ENCODE results near the gene HOXC11.

DNA sequence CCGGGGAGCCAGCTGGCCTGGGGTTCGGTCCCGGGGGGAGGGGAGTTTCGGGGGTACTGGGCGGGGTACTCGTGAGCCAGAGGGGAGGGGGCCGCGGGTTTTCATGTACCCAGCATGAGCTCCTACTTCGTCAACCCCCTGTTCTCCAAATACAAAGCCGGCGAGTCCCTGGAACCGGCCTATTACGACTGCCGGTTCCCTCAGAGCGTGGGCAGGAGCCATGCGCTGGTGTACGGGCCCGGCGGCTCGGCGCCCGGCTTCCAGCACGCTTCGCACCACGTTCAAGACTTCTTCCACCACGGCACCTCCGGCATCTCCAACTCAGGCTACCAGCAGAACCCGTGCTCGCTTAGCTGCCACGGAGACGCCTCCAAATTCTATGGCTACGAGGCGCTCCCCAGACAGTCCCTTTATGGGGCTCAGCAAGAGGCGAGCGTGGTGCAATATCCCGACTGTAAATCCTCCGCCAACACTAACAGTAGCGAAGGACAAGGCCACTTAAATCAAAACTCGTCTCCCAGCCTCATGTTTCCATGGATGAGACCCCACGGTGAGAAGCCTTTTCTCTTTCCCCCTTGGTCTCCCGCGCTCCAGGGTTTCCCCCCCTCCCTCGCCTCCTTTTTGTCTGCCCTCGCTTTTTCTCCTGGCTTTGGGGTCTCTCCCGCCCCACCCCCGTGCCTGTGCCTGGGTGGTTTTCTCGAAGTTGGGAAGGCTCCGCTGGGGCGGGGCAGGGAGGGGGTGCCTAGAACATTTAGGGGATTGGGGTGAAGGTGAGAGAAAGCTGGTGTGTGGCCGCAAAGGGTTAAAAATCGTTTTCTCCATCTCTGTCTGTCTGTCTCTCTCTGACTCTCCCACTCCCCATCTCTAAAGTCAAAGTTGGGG is 36.5 kb downstream of the HOXC11 start:
- no peak for TF ChIP-seq POLR2AphosphoS5 (IDR thresholded peaks at IDR 0.05)
- TF ChIP-seq, protein P1, sequence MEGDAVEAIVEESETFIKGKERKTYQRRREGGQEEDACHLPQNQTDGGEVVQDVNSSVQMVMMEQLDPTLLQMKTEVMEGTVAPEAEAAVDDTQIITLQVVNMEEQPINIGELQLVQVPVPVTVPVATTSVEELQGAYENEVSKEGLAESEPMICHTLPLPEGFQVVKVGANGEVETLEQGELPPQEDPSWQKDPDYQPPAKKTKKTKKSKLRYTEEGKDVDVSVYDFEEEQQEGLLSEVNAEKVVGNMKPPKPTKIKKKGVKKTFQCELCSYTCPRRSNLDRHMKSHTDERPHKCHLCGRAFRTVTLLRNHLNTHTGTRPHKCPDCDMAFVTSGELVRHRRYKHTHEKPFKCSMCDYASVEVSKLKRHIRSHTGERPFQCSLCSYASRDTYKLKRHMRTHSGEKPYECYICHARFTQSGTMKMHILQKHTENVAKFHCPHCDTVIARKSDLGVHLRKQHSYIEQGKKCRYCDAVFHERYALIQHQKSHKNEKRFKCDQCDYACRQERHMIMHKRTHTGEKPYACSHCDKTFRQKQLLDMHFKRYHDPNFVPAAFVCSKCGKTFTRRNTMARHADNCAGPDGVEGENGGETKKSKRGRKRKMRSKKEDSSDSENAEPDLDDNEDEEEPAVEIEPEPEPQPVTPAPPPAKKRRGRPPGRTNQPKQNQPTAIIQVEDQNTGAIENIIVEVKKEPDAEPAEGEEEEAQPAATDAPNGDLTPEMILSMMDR (IDR thresholded peaks at IDR 0.05): no peak
- TF ChIP-seq POLR2A (IDR thresholded peaks at IDR 0.05): no peak
- no peak for TF ChIP-seq EP300 (IDR thresholded peaks at IDR 0.05)
